Fibroblast of lung (primary cell): ENCODE results near the gene FSD1L.

Experiments
- EZH2 ChIP-seq: IDR thresholded peaks from 2 replicates; pipeline ENCODE4 v1.5.1; 2012; ENCODE audit warnings: low read length, control low read depth, mild to moderate bottlenecking; ENCODE audit errors: missing control alignments
- TF ChIP-seq, protein P1 (sequence below), 2 donors: IDR thresholded peaks in 1 of 2; conservative IDR thresholded peaks in 1 of 2; 1 replicate in 1 of 2; 2 replicates in 1 of 2; pipeline ENCODE4 v1.5.1; 2011 to 2012; ENCODE audit warnings: low read length in 2 of 2, control low read depth in 1 of 2, inconsistent platforms in 1 of 2, low read depth in 1 of 2, mild to moderate bottlenecking in 1 of 2

DNA sequence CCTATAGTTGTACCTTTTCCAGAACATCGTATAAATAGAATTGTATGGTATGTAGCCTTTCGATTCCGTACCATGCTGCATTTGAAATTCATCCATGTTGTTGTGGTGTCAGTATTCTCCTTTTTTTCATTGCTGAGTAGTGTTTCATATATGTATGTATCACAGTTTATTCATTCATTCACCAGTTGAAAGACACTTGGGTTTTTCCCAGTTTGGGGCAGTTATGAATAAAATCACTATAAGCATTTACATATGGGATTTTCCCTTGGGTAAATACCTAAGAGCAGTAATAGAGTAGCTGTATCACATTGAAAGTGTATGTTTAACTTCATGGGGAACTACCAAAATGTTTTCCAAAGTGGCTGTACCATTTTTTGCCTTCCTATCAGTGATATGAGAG is 94.0 kb downstream of the FSD1L start:
- TF ChIP-seq, protein P1, sequence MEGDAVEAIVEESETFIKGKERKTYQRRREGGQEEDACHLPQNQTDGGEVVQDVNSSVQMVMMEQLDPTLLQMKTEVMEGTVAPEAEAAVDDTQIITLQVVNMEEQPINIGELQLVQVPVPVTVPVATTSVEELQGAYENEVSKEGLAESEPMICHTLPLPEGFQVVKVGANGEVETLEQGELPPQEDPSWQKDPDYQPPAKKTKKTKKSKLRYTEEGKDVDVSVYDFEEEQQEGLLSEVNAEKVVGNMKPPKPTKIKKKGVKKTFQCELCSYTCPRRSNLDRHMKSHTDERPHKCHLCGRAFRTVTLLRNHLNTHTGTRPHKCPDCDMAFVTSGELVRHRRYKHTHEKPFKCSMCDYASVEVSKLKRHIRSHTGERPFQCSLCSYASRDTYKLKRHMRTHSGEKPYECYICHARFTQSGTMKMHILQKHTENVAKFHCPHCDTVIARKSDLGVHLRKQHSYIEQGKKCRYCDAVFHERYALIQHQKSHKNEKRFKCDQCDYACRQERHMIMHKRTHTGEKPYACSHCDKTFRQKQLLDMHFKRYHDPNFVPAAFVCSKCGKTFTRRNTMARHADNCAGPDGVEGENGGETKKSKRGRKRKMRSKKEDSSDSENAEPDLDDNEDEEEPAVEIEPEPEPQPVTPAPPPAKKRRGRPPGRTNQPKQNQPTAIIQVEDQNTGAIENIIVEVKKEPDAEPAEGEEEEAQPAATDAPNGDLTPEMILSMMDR (conservative IDR thresholded peaks at IDR 0.05 in 1 of 2, IDR thresholded peaks at IDR 0.05 in 1 of 2; ENCODE audit: low read depth in 1 of 2, low read length in 2 of 2), result no peak
- no peak for TF ChIP-seq EZH2
